Measurements from ENCODE around the gene INPP5D.

- no peak for TF ChIP-seq GATA3 (IDR thresholded peaks at IDR 0.05; ENCODE audit: low read depth, low read length)
- no peak for TF ChIP-seq GATA2 (IDR thresholded peaks at IDR 0.05; ENCODE audit: low read depth, low read length)
Measured at GRCh38 chr2:233164128-233164635, 104.0 kb downstream of the INPP5D start.

Data from SH-SY5Y (cell line).